ENCODE data around the gene ENGASE.

Gene ENGASE

DNA sequence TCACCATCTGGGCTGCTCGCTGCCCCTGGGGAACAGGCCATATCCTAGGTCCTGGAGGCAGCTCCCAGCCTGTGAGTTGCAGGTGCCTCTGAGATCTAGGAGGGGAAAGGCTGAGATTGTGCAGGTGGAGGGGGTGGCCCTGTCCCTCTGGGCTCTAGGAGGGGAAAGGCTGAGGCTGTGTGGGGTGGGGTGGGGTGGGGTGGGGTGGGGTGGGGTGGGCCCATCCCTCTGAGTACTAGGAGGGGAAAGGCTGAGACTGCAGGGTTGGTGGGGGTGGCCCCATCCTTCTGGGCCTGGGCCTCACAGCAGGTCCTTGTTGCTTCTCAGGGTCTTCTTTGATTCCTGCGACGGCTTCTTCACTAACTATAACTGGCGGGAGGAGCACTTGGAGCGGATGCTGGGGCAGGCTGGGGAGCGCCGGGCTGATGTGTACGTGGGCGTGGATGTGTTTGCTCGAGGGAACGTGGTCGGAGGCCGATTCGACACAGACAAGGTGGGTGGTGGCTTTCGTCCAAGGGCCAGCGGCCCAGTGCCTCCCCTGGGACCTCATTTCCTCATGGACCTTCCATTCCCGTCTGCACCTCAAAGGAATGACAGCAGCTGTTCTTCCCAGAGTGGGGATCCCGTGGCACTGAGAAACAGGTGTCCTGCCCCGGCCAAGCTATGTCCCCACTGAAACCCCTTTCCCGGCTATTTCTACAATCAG lies 7.1 kb downstream of the ENGASE start:
- DNase-seq: no peak

DNA sequence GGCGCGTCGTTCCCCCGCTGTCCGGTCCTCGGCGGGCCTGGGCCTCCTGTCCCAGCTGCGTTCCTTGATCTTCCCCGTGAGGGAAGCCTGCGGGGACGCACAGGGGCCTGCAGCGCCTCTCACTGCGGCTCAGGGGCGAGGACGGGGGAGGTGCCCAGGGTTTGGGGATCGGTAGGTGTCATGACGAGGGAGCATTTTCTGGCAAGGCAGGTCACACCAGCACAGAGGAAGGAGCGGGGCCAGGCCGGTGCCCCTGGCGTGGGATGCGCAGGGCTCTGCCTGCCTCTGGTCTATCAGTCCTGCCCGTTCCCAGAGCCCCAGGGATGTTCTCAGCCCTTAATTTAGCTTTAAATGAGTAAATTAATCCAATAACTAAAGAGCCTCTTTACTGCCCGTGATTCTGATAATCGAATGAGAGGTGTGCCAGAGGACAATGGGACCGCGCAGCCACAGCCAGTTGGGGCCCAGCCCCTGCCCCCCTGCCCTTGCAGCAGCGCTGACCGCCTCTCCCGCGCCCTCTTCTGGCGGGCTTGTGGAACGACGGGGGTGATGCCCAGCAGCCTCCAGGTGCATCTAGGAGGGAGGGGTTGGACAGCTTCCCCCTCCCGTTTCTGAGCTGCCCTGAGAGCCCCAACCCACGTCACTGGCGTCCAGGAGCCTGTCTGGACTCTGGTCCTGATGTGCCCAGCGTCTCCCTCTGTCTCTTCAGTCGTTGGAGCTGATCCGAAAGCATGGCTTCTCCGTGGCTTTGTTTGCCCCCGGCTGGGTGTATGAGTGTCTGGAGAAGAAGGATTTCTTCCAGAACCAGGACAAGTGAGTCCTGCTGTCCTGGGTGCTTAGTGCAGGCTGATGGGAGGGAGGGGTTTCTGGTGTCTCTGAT lies 7.9 kb downstream of the ENGASE start:
- peak; percentile 27 to 33 for DNase-seq

- DNase-seq: no peak
These were observed 8.8 kb downstream of the ENGASE start for GRCh38 chr17:79083191-79083971.

- no peak for DNase-seq
These were observed 9.9 kb downstream of the ENGASE start for GRCh38 chr17:79084291-79085153.

- no peak for DNase-seq
These were observed 10.7 kb downstream of the ENGASE start for GRCh38 chr17:79085154-79085920.

DNA sequence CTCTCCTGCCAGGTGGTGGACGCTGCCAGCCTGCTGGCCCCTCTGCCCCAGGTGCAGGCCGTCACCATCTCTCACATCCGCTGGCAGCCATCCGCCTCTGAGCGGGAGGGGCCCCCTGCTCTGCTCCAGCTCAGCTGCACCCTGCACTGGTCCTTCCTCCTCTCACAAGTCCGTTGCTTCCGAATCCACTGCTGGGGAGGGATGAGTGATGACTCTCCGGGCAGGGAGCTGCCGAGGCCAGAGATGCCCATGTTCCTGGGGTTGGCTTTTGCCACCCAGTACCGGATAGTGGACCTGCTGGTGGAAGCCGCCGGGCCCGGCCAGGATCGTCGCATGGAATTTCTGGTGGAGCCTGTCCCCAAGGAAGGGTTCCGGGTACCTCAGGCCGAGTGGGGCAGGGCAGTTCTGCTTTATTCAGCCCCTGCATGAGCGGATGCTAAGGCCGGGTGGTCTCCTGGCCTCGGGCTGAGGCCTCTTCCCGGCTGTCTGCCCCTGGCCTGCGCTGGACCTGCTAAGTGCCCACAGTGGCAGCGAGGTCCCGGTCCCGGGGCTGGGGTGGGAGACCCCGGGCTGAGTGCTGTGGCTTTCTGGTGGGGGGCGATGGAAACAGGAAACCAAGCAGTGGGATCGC lies 11.4 kb downstream of the ENGASE start:
- DNase-seq: no peak

- DNase-seq: no peak
These were observed 12.2 kb downstream of the ENGASE start for GRCh38 chr17:79086609-79087427.

DNA sequence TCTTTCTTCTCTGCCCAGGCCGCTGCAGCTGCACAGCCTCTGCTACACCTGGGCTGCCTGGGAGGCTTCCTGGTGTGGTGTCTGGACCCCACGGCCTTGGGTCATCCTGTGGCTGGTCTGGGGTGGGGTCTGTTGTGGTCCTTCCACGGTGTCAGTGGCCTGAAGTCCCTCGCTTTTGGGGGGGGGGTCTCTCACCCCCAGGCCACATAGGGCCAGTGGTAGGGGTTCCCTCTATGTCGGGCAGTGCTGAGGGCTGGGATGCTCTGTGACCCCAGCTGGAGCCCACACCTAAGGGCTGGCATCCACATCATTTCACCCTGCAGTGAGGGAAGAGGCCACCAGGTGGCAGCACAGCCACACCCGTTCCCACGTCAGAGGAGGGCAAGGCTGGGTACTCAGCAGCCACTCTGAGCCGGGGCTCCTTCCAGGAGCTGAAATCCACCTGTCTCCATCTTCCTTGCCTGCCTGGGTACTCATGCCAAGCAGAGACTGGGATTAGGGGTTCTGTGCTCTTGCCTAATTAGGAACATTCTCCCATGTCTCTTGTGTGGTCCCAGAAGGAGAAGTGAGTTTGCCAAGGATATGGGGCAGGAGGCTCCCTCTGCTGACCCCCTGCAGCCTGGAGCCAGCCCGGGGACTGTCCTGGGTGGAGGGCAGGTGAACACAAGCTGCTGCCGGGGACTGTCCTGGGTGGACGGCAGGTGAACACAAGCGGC lies 13.0 kb downstream of the ENGASE start:
- DNase-seq: peak; percentile 70 to 76

DNA sequence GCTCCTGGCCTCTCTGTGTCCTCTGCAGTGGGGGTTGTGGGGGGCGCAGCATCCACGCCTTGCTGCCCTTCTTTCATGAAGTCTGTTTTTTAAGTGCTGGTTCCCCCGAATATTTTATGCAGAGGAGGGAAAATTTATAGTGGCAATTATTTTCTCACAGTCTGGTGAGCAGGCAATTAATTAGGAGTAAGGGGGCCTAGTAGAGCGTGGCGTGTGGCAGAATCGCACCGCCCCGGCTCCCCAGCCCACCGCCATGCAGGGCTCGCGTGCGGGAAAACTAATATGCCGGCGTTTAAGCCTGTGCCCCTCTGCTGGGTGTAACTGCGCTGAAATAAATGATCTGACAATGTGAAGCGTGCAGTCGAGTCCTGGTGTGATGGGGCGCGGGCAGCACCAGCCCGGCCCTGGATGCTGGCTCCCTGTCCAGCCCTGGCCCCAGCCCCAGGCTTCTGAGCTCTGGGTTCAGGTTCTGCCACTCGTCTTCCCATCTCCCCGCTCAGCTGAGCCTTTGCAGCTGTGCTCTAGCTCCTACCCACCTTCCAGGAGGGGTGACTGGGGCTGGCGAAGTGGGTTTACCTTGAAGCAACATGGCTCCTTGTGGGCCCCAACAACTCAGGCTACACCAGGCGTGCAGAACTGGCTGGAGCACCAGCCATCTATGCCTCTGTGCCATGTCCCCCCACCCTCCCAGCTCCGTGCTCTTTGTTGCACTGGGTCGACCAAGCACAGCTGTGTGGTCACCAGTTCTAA lies 13.8 kb downstream of the ENGASE start:
- no peak for DNase-seq

- DNase-seq: no peak
These were observed 14.3 kb downstream of the ENGASE start for GRCh38 chr17:79088997-79089328.

DNA sequence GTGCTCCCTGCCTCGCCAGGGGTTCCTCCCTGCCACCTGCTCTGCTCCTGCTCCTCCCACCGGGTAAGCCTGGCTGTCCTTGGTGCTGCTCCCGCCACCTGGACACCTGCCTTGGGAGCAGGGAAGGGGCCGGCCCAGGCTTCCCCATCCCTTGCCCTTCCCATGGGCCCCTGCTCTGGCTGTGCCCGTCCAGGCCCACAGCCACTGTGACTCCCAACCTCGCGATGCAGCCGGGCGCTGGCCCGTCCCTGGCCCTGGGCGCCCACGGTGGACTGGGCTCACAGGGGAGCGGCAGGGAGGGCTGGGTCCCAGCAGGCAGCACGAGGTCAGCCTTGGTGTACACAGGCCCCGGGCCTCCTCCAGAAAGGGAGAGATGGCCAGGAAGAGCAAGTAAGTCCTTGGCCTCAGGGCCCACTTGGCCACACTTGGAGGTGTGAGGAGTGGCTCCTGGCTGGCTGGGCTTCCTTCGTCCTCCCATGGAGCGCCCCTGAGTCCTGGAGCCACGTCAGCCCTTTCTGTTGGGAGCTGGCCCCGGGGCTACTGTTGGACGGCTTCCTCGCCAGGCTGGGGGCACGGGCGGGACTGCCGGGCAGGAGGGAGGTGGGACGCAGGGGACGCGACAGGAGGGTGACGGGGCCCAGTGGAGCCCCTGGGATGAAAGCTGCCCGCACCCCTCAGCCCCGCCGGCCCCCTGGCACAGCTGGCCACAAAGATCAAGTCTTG lies 15.3 kb downstream of the ENGASE start:
- DNase-seq: no peak

DNA sequence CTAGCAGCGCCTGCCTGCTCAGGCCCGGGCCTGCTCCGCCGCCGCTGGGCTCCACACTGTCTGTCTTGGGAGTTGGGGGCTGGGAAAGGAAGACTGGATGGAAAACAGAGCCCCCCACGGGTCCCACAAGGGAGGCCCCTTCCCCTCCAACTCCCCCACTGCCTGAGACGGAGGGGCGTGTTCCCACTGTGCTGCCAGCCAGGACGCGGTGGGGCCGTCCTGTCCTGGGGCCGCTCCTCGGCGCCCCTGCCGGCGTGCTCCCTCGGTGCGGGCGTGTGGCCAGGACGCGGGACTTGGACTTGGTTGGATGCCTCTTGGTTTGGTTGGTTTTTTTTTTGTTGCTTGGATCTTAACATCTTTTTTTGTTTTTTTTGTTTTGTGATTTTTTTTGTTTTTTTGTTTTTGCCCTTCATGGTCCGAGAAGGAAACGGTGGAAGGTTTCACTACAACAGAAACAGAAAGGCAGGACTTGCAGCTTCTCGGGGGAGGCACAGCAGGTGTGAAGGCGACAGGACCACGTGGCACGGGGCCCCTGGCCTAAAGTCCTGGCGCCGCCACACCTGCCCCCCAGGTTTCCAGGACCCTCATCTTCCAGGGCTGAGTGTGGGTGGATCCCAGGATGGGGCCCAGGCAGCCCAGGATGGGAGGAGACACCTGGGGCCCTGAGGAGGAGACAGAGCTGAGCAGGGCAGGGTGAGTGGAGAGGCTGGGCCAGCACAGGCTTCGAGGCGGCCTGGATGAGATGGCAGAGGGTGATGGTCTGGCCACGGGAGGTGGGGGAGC lies 16.0 kb downstream of the ENGASE start:
- DNase-seq: no peak

DNA sequence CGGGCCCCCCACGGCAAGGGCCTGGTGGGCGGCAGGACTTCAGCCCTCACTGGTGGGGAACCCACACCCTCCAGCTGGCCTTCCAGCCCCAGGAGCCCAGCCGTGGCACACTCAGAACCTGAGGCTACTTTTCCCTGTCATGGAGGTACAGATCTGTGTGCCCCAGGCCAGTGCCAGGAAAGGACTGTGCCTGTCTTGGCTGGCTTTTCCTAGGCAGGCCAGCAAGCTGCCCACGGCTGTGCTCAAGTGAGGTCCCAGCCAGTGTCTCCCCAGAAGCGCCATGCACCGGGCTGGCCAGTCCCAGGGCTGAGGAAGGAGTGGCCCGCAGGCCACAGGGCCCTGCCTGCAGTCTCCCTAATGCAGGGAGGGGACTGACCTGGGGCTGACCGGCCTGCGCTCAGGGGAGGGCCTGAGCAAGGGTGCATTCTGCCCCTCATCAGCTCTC lies 16.6 kb downstream of the ENGASE start:
- DNase-seq: no peak

DNA sequence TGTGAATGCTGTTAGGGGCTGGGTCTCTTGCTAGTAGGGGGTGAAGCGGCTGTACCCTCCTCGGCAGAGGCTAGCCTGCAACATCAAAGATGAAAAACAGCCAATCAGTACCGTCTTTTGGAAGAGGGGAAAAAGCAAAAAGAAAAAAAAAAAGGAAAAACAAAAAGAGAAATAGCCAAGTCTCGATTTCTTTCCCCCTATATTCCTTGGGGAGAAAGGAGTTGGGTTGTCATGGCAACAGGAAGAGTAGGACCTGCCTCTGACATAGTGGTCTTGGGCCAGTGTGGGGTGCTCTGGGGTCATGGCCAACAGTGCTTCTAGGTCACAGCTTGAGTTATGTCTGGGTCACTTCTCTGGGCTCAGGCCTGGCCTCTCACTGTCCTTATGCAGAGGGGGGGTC lies 17.9 kb downstream of the ENGASE start:
- DNase-seq: no peak

DNA sequence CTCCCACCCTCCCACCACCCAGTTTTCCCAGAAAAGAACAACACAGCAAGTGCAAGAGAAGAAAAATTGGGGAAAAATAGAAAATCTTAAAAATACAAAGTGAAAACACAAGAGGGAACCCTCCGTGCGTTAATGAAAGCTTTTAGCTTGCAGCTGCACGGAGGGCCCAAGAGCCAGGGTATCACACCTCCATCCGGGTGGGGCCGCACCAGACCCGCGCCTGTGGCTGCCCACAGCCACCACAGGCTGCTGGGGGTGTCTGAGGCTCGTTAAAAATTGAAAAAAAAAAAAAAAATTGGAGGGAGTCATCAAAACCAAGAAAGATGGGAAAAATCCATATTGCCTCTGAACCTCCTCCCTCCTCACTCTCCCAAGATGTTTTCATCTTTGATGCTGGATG lies 18.6 kb downstream of the ENGASE start:
- no peak for DNase-seq

- no peak for DNase-seq
These were observed 19.6 kb downstream of the ENGASE start for GRCh38 chr17:79094261-79094660.

GRCh38 chr17:79095345-79096055 lies 20.9 kb downstream of the ENGASE start:
- DNase-seq: no peak

Data from activated CD4-positive, alpha-beta T cell treated with anti-CD3 and anti-CD28 coated beads, Interleukin-2, amount 50 U/mL, for 4 hours (primary cell).